ENCODE data around the gene CD27.
"Not testable (repeated sequence)": the region's sequence is repeated elsewhere in the genome, so short reads cannot be mapped to it uniquely, and the experiment has no call there.

CD27 gene

DNA sequence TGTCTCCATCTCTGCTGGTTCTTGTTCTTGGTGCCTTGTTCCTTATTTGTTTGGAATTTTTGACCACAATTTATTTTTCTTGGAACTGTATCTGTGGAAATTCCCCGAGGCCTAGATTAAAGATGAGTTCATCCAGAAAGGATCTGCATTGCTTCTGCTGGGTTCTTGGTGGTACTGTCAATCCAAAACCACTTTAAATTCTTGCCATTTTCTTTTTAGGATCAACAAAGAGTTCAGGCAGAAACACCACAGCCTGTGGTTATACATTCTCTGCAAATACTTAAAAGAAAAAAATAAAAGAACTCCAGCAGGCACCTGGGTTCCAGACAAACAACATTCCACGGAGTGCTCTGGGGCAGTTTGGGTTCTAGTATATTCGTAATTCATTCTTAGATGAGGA, 31.7 kb downstream of the CD27 start:
- H3K4me3 ChIP-seq (replicated peaks; ENCODE audit: insufficient read depth, low read length) = no peak overlapping the region
- no peaks in the 10 kb centered on the region for H3K27me3 ChIP-seq (ENCODE audit: insufficient read depth, poor library complexity, severe bottlenecking)
- no peak overlapping the region for H3K27ac ChIP-seq (replicated peaks)
- TF ChIP-seq GABPA (IDR thresholded peaks at IDR 0.05; ENCODE audit: low read depth) (no peak), POLR2AphosphoS5 (IDR thresholded peaks at IDR 0.05; ENCODE audit: low read depth) (no peak), SPI1 (IDR thresholded peaks at IDR 0.05; ENCODE audit: borderline replicate concordance, low read depth) (no peak)
- TF ChIP-seq, protein P1, sequence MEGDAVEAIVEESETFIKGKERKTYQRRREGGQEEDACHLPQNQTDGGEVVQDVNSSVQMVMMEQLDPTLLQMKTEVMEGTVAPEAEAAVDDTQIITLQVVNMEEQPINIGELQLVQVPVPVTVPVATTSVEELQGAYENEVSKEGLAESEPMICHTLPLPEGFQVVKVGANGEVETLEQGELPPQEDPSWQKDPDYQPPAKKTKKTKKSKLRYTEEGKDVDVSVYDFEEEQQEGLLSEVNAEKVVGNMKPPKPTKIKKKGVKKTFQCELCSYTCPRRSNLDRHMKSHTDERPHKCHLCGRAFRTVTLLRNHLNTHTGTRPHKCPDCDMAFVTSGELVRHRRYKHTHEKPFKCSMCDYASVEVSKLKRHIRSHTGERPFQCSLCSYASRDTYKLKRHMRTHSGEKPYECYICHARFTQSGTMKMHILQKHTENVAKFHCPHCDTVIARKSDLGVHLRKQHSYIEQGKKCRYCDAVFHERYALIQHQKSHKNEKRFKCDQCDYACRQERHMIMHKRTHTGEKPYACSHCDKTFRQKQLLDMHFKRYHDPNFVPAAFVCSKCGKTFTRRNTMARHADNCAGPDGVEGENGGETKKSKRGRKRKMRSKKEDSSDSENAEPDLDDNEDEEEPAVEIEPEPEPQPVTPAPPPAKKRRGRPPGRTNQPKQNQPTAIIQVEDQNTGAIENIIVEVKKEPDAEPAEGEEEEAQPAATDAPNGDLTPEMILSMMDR (IDR thresholded peaks at IDR 0.05; ENCODE audit: insufficient read depth, low read length) = no peak
- TF ChIP-seq, protein P2, sequence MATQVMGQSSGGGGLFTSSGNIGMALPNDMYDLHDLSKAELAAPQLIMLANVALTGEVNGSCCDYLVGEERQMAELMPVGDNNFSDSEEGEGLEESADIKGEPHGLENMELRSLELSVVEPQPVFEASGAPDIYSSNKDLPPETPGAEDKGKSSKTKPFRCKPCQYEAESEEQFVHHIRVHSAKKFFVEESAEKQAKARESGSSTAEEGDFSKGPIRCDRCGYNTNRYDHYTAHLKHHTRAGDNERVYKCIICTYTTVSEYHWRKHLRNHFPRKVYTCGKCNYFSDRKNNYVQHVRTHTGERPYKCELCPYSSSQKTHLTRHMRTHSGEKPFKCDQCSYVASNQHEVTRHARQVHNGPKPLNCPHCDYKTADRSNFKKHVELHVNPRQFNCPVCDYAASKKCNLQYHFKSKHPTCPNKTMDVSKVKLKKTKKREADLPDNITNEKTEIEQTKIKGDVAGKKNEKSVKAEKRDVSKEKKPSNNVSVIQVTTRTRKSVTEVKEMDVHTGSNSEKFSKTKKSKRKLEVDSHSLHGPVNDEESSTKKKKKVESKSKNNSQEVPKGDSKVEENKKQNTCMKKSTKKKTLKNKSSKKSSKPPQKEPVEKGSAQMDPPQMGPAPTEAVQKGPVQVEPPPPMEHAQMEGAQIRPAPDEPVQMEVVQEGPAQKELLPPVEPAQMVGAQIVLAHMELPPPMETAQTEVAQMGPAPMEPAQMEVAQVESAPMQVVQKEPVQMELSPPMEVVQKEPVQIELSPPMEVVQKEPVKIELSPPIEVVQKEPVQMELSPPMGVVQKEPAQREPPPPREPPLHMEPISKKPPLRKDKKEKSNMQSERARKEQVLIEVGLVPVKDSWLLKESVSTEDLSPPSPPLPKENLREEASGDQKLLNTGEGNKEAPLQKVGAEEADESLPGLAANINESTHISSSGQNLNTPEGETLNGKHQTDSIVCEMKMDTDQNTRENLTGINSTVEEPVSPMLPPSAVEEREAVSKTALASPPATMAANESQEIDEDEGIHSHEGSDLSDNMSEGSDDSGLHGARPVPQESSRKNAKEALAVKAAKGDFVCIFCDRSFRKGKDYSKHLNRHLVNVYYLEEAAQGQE (IDR thresholded peaks at IDR 0.05; ENCODE audit: insufficient replicate concordance, low read depth) = no peak
- no peak for DNase-seq (ENCODE audit: low read depth in 1 of 2, low spot score in 1 of 2)

DNA sequence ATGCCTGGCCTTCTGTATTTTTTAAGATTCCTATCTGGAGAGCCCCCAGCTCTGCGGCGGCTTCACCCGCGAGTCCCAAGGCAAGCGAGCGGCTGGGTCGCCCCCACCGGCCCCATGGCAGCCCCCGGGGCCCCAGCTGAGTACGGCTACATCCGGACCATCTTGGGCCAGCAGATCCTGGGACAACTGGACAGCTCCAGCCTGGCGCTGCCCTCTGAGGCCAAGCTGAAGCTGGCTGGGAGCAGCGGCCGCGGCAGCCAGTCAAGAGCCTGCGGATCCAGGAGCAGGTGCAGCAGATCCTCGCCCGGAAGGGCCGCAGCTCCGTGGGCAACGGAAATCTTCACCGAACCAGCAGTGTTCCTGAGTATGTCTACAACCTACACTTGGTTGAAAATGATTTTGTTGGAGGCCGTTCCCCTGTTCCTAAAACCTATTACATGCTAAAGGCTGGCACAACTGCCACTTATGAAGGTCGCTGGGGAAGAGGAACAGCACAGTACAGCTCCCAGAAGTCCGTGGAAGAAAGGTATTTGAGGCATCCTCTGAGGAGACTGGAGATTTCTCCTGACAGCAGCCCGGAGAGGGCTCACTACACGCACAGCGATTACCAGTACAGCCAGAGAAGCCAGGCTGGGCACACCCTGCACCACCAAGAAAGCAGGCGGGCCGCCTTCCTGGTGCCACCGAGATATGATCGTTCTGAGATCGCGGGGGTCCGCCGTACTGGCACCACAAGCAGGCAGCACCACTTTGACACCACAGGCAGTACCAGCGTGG, 33.0 kb downstream of the CD27 start:
- not testable (repeated sequence) for DNase-seq (ENCODE audit: low read depth in 1 of 2, low spot score in 1 of 2); H3K27ac ChIP-seq (replicated peaks); H3K27me3 ChIP-seq (ENCODE audit: insufficient read depth, poor library complexity, severe bottlenecking); H3K4me3 ChIP-seq (replicated peaks; ENCODE audit: insufficient read depth, low read length)

DNA sequence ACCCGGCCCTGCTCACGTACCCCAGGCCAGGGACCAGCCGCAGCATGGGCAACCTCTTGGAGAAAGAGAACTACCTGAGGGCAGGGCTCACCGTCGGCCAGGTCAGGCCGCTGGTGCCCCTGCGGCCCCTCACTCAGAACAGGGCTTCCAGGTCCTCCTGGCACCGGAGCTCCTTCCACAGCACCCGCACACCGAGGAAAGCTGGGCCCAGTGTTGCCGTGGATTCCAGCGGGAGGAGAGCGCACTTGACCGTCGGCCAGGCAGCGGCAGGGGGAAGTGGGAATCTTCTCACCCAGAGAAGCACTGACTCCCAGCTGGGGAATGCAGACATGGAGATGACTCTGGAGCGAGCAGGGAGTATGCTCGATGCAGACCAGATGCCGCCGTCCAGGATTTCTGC, 33.7 kb downstream of the CD27 start:
- no peak for DNase-seq (ENCODE audit: low read depth in 1 of 2, low spot score in 1 of 2)
- no peaks in the 10 kb centered on the region for H3K27me3 ChIP-seq (ENCODE audit: insufficient read depth, poor library complexity, severe bottlenecking)
- TF ChIP-seq SPI1 (IDR thresholded peaks at IDR 0.05; ENCODE audit: borderline replicate concordance, low read depth) = no peak
- TF ChIP-seq, protein P1 (IDR thresholded peaks at IDR 0.05; ENCODE audit: insufficient read depth, low read length) = no peak
- TF ChIP-seq GABPA (IDR thresholded peaks at IDR 0.05; ENCODE audit: low read depth) = no peak
- no peak overlapping the region for H3K27ac ChIP-seq (replicated peaks)
- no peak overlapping the region for H3K4me3 ChIP-seq (replicated peaks; ENCODE audit: insufficient read depth, low read length)

DNA sequence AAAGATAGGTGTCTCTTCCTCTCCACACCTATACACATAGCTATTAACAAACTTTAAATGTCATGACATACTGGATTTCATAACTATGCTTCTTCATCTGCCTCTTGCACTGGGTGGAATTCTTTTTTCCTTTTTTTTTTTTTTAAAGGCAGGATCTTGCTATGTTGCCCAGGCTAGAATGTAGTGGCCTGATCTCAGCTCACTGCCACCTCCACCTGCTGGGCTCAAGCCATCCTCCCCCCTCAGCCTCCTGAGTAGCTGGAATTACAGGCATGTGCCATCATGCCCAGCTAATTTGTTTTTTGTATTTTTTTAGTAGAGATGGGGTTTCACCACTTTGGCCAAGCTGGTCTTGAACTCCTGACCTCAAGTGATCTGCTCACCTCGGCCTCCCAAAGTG, 43.5 kb downstream of the CD27 start:
- Histone ChIP-seq H3K27me3 (ENCODE audit: insufficient read depth, poor library complexity, severe bottlenecking) (no peaks in the 10 kb centered on the region), H3K27ac (replicated peaks) (no peak overlapping the region), H3K4me3 (replicated peaks; ENCODE audit: insufficient read depth, low read length) (no peak overlapping the region)
- no peak for TF ChIP-seq SPI1 (IDR thresholded peaks at IDR 0.05; ENCODE audit: borderline replicate concordance, low read depth)
- TF ChIP-seq POLR2AphosphoS5 (IDR thresholded peaks at IDR 0.05; ENCODE audit: low read depth) = no peak
- DNase-seq (ENCODE audit: low read depth in 1 of 2, low spot score in 1 of 2) = no peak

DNA sequence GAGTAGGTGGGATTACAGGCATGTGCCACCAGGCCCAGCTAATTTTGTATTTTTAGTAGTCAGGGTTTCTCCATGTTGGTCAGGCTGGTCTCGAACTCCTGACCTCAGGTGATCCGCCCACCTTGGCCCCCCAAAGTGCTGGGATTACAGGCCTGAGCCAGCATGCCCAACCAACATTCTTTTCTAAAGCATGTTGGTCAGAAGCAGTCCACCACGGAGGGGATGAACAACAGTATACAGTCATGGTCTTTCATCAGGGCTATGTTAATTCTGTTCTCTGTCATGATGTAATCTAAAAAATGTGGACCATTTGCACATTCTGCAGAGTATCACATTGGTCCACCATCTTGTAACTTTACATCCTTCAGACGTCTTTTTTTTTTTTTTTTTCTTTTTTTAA, 44.7 kb downstream of the CD27 start:
- DNase-seq (ENCODE audit: low read depth in 1 of 2, low spot score in 1 of 2) = no peak
- H3K27ac ChIP-seq (replicated peaks) = no peak overlapping the region
- H3K4me3 ChIP-seq (replicated peaks; ENCODE audit: insufficient read depth, low read length) = no peak overlapping the region
- no peaks in the 10 kb centered on the region for H3K27me3 ChIP-seq (ENCODE audit: insufficient read depth, poor library complexity, severe bottlenecking)
- no peak for TF ChIP-seq POLR2AphosphoS5 (IDR thresholded peaks at IDR 0.05; ENCODE audit: low read depth)
- TF ChIP-seq SPI1 (IDR thresholded peaks at IDR 0.05; ENCODE audit: borderline replicate concordance, low read depth) = no peak
- TF ChIP-seq GABPA (IDR thresholded peaks at IDR 0.05; ENCODE audit: low read depth) = no peak
- TF ChIP-seq, protein P1 (IDR thresholded peaks at IDR 0.05; ENCODE audit: insufficient read depth, low read length) = no peak
- TF ChIP-seq, protein P2 (IDR thresholded peaks at IDR 0.05; ENCODE audit: insufficient replicate concordance, low read depth) = no peak

DNA sequence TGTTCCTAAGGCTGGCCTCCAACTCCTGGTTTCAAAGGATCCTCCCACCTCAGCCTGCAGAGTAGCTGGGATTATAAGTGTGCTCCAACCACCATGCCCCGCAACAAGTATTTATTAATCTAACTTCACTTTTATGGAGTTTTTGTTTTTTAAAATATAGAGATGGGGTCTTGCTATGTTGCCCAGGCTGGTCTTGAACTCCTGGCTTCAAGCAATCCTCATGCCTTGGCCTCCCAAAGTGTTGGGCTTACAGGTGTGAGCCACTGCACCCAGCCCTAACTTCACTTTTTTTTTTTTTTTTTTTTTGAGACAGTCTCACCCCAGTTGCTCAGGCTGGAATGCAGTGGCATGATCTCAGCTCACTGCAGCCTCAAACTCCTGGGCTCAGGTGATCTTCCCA, 45.9 kb downstream of the CD27 start:
- not testable (repeated sequence) for H3K4me3 ChIP-seq (replicated peaks; ENCODE audit: insufficient read depth, low read length); H3K27me3 ChIP-seq (ENCODE audit: insufficient read depth, poor library complexity, severe bottlenecking); H3K27ac ChIP-seq (replicated peaks); DNase-seq (ENCODE audit: low read depth in 1 of 2, low spot score in 1 of 2)

Measured in HL-60 (cell line).